GM18517 (cell line): ENCODE measurements around the gene MARK3.

Experiments used
- ATAC-seq: cut with Tn5 transposase; IDR thresholded peaks from one replicate; pipeline ENCODE4 v1.9.1; 2021; ENCODE audit warnings: mild to moderate bottlenecking, moderate library complexity; ENCODE audit not compliant: unreplicated experiment

Gene MARK3

DNA sequence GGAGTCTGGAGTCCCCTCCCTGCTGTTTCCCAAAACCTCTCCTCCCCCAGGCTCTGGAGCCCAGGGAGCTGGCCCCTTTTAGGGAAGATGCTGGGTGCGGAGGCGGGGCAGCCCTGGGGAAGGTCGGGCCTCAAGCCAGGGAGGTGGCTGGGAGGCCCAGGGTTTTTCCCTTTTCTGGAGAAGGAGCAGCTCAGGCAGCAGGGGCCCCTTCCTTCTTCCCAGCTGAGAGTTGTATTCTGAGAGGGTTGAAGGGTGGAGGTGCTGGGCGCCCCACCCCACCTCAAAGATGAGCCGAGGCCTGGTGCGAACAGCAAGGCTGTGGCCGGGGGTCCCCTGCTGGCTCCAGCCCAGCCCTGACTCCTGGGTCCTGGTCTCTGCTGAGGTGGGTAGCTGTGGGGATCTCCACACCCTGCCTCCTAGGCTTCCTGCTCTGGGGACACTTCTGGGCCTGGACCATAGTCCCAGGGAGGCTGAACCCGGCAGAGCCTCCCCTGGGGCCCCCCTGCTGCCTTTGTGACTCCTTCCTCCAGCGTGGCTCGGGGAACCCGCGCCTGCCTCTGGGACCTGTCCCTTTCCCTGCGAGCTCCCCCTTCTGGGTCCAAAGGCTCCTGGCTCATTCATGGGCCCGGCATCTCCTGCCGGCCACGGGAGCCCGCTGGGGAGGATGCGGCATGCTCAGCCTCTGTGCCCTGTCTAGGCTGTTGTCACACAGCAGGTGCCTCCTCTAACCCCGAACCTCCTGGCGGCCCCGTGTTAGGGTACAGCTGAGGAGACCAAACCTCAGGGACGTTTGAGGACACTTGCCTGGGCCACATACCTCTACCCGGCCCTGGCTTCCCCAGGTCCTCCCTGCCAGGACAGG is 148.2 kb downstream of the MARK3 start:
- no peak for ATAC-seq

DNA sequence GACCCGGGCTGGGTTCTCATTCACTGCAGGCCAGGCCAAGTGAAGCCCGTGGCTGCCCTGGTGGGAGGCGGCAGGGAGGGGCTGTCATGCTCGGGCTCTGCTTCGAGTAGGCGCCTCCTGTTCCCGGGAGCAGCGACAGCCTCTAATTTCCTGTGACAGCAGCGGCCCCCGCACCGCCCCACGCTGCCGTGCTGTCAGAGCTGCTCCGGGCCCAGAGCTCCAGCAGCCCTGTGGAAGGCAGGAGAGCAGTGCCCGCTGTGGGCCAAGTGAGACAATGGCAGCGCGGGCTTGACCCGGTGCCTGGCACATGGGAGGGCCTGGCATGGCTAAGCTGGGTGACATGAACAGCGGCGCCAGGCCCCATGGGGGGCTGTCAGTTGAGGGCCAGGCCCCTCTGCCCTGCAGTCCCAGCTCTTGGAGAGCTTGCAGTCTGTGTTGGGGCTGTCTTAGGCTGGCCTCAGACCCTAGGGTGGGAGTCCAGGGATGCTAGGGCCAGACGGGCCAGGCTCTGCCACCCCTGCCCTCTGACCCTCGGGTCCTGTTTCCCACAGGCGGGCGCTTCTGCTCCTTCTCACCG is 148.9 kb downstream of the MARK3 start:
- no peak for ATAC-seq

DNA sequence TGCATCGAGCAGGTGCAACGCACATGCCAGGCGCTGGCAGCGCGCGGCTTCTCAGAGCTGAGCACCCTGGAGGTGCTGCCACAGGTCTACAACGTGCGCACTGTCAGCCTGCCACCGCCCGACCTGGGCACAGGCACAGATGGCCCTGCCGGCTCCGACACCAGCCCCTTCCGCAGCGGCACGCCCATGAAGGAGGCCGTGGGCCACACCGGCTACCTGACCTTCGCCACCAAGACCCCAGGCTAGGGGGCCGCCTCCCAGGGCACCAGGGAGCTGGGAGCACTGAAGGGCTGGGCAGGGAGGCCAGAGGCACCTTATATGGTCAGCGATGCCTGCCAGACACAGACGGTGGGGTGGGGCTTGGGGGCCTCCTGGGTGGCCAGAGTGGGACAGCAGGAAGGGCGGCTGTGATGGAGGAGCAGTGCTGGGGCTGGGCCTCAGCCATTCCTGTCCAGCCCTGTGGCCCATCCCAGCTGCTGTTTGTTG is 149.4 kb downstream of the MARK3 start:
- ATAC-seq = no peak

DNA sequence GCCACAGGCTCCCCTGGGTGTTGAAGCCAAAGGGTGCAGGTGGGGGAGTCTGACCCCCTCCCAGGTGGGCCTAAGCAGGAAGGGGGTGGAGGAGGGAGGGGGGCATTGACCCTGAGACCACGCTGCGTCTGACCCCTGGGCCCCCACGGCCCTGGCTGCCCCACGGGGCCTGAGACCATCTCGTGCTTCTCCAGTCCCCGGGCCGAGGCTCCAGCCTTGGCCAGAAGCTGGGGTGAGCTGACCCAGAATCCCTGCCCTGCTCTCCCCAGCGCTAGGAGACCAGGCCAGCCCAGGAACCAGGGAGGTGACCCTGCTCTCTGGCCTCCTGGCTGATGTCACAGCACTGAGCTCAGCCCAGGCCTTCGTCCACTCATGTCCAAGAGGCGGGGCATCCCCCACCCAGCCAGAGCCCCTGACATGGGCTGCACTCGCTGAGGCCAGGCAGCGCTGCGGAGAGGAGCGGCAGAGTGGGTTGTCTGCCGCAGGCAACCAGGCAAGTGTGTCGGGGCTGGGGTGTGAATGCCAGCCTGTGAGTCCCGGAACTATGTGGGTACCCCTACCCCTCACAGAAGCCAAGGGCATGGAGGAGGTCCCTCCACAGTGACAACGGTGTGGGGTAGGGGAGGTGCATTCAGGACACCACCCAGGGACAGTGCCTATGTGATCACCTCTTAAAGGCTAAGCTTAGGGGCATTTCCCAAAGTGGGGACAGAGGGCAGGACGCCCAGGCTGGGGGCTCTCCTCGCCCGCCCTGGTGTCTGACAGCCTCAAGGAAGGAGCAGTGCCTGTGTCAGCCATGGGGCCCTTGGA is 150.1 kb downstream of the MARK3 start:
- ATAC-seq = no peak

DNA sequence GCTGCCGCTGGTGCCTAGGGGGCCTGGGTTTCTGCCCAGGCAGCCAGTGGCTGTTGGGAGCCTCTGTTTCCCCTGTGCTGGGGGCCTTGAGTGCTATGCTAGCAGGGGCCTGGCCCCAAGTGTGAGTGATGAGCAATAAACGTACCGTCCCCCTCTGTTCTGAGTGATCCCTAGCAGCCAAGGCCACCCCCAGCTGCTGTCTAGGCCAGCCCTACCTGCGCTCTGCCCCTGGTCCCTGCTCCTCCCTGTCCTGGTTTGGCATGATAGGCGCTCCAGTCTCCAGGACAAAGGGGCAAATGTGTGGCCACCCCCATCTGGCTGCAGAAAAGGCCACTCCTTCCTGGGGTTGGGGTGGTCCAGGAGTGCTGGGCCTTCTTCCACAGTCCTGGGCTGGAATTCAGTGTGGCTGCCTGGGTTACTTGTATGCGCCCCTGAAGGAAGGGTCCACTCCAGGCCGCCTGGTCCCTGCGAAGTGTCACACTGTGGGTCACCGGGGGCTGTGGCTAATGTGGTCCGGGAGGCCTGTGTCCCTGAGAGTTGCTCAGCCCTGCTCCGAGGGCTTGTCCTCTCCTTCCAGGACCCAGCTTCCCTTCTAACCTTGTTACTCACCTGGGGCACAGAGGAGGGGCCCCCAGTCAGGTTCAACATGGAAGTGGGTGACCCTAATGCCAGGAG is 150.8 kb downstream of the MARK3 start:
- no peak for ATAC-seq

DNA sequence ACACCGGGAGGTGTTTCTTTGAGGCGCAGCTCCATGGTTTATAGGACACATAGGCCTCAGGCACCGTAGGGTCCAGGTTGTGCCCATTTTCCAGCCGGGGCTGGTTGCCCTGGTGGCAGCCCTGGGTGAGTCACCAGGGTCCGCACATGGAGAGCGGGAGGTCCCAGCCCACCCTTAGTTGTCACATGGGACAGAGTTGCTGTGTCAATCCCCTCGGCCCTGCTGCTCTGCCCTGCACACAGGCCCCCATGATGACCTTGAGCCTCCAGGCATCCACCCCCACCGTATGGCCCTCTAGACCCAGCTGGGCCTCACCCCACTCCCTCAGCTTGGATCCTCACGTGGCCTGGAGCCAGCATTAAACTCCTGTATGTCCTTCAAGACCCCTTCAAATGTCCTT is 151.5 kb downstream of the MARK3 start:
- no peak for ATAC-seq

DNA sequence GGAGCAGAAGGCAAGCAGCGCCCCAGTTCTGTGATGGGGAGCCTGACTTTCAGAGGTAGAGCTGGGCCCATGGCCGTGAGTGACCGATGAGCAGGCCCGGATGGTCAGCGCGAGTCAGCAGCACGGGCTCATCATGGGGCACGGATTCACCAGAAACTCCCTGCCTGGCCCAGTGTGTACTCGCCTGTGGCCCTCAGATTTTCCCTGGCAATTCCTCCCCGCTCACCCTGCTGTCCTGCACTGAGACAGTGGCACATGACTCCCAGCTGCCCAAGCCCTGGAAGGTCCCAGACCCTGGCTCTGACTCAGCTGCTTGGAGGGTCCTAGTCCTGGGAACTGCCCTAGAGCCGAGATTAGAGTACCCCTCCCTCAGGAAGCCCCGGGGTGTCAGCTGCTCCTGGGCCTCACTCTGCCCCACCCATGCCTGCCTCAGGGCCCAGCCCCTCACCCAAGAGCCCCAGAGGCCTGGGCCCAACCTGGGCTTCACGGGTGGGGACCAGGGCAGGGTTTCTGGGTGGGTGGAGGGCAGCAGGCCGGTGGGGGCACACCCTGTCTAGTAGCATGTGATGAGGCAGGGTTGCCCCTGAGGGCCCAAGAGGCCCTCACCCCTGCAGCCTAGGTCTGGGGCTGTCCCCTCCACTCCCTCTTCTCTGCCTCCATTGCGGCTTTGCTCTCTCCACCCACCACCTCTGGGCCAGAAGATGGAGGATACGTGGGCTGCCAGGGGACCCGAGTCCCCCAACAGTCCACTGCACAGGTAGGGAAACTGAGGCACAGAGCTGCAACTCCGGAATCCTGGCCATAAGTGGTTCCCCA is 152.2 kb downstream of the MARK3 start:
- no peak for ATAC-seq

DNA sequence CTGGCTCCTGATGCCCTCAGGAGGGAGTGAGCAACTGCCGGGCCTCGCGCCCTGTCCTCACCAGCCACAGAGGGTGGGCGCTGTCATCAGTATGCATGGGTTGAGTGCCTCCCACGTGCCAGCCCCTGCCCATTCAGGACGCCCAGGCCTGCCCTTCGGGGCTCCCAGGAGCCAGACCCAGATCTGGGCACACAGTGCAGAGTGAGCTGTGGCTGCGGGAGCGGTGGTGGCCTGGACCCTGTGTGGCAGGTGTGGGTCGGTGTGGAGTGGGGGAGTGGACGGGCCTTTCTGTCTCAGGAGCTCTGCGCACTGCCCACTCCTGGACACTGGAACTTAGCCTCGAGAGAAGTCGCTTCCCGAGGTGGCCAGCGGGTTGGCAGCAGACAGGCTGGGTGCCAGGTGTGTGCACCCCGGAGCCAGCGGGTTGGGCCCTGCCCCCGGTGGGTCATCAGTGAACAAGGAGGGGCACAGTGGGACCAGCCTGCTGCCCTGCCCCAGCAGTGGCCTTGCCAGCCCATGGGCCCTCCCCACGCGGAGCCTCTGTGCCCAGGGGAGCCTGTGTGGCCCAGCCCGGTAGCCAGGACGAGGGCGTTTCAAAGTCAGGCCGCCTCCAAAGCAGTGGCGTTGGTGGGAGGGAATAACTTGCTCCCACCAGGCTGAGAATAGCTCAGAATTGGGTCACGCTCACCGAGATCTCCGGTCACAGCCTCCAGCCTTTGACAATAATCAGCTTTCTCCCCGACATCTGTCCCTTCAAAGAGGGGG is 153.3 kb downstream of the MARK3 start:
- no peak for ATAC-seq

DNA sequence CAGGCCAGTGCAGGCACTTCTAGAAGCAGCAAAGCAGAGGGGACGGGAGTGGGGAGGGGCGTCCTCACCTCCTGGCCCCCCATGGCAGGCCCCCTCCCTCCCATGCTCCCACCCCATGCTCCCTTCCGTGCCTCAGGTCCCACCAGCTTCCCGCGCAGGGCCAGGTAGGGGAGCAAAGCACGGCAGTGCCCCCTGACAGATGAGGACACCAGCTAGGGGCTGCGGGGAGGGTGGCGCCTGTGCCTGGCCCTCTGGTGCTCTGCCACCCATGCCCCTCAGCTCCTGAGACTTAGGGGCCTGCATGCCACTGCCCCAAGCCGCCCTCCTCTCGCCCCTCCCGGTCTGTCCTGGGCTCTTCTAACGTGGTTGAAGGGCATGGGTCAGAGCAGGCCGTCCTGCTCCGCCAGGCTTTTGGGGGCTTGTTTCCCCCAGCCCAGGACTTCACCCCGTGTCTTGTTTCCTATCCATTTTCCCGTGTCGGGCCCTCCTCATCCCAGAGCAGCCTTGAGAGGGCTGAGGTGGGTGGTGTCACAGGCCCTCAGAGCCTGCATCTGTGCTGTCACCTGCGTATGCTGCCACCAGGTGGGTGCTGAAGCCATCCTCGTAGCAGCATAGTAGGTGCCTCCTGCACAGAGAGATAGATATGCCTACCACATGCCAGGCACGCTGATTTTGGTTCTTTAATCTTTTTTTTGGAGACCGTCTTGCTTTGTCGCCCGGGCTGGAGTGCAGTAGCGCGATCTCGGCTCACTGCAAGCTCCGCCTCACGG is 154.0 kb downstream of the MARK3 start:
- ATAC-seq = no peak

DNA sequence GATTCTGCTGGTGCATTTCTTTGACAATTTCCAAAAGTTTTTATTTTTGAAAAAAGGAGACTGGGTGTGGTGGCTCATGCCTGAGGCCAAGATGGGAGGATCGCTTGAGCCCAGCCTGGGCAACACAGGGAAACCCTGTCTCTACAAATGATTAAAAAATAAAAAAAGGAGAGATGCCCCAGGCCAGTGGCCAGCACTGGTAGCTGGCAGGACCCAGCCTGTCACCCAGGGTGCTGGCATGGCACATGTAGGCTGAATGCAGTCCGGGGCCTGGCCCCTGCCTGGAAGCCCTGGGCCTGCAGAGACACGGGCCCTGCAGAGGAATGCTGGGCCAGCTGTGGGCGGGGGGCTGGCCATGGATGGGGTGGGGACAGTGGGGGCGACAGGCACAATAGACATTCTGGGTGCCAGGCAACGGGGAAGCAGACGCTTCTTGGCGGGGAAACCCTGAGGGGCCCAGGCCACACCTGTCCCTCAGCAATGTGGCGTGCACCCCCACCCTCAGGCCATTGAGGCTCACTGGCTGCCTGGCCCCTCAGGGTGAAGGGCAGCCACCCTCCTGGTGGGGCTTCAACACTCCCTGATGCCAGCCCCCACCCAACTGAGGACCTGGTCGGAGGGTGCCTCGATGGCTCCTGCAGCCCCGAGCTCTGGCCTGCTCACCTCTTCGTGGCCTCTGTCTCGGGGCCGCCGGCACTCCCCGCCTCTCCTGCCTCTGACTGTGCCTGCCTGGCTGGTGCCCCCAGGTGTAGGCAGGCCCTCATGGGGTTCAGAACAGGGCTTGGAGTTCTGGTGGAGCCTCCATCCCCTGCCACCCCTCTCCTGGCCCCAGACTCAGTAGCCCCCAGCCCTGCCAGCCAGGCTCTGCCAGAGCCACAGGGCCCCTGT is 155.8 kb downstream of the MARK3 start:
- no peak for ATAC-seq

DNA sequence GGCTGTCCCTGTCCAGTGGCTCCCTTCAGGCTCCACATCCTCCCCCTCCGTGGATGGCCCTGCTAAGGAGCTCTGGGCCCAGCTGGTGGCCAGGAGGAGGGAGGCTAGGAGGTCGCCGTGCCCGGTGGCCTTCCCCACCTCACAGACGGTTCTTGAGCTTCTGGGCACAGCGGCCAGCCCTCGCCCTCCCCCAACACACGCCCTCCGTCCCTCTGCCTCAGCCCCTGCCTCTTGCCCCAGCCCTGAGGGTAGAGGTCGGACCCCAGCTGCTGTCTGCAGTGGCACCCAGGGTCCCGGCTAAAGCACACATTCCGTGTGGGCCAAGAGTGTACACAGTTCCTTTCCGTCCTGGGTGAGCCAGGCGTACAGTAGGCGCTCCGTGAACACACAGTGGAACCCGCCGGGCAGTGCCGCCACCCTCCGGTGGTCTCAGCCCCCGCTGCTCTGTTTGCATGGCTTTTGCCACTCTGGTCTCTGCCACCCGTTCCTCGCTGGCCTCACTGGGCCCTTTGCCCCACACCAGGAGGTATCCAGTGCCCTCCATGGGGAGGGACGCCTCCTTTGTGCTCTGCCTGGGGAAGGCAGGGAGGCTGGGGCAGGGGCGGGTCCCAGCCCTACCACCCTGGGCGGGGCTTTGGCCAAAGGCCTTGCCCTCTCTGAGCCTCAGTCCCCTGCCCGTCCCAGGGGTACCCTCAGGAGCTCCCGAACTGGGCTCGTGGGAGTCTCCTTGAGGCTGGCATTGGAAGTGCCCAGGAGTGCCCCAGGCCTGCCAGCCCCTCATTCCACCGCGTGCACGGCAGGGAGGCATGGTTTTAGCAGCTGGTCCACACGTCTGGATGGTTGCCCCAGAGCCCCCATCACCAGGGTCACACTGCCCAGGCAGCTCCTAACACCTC is 156.7 kb downstream of the MARK3 start:
- no peak for ATAC-seq

DNA sequence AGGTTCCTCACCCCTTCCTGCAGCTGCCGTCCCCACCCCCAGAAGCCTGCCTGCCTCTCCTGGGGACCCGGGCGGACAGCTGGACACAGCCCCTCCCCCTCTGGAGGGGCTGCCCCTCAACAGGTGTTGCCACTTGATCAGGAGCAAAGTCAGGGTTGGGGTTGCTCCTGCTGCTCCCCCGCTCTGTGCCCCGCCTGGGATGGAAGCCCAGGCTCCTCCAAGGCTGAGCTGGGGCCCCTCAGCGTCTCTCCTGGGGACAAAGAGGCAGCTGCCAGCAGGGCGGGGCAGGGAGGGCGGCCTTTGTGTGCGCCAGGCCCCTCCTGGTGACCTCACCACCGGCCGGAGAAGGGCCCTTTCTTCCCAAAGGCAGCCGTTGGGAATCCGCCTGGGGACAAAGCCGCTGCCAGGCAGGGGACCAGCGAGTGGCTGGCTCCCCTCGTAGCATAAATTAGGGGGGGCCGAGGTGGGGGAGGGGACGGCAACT is 157.4 kb downstream of the MARK3 start:
- no peak for ATAC-seq

DNA sequence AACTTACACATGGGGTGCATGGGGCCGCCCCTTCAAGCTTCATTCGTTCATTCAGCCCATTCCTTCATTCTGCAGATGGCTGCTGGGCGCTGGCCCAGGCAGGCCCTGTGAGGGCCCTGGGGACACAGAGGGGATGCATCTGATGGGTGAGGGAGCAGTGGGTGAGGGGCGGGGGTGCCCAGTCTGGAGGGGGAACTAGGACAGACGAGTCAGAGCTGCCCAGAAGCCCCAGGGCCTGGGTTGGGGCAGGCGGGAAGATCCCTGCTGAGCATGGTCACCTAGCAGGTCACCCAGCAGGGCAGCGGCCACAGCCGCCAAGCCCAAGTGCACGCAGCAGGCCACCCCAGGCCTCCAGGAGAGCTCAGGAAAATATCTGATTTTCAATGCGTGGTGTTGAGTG is 157.9 kb downstream of the MARK3 start:
- ATAC-seq = no peak

DNA sequence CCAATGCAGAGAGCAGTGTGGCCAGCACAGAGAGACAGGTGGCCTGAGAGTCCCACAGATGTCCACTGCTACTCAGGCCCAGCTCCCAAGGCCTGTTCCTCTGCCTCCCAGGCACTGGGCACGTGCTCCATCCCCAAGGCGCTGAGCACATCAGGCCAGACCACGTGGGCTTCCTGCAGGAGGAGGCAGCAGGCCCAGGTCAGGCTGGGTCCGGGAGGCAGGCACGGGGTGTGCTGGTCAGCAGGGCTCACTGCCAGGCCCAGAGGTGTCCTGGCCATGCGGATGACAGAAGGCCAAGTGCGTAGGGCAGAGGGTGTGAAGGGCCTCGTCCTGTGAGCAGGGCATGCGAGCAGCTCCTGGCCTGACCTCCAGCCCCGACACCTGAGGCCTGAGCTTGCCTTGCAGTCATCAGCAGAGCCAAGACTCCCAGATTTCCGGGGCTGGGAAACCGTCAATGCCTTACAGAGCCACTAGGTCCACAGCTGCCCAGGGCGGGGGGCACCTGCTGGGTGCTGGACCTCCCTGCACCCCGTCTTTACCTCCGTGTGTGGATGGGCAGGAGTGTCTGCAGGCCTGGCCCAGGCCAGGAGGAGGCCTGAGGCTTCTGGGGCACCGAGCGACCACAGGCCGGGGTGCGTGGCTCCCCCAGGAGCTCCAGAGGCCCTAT is 158.6 kb downstream of the MARK3 start:
- no peak for ATAC-seq

DNA sequence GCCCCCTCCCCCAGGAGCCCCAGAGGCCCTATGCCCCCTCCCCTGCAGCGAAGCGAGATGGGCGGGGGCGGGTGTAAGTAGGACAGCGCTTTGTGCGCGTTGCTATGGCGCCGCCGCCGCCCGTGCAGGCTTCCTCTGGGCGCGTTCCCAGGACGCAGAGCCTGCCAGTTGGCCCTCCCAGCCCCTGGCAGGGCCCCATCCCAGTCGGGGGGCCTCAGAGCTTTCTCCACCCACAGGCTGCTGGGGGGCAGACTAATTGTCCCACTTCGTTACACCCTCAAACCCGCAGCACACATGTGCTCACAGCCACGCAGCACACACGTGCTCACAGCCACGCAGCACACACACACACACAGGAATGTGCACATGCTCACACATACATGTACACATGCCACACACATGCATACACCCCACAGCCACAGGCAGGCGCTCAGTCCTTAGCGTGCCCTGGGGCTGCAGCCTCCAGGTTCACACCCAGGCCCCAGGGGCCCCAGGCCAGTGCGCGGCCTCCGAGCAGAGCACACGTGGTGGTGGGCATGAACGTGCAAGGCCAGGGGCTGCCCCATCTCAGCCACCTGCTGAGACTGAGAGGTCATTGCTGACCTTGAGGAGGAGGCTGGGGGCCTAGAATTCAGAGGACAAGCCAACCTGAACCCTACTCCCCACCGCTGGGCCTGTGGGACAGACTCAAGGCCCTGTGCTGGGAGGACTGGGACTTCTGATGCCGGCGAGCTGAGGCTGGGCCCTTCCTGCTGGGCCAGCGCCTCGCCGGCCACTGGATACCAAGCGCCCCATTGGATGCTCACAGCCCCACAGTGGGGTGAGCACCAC is 159.4 kb downstream of the MARK3 start:
- no peak for ATAC-seq
